HCEC 1CT (cell line): Measurements from ENCODE around the gene NR2F2.
"Not testable (repeated sequence)": the region's sequence is repeated elsewhere in the genome, so short reads cannot be mapped to it uniquely, and the experiment has no call there.

Source experiments
- DNase-seq: peaks from one replicate; pipeline ENCODE4 v3.0.0-alpha.2; 2017

NR2F2 gene

GRCh38 chr15:96374499-96374898, 44.0 kb downstream of the NR2F2 start:
- DNase-seq, result no peak

DNA sequence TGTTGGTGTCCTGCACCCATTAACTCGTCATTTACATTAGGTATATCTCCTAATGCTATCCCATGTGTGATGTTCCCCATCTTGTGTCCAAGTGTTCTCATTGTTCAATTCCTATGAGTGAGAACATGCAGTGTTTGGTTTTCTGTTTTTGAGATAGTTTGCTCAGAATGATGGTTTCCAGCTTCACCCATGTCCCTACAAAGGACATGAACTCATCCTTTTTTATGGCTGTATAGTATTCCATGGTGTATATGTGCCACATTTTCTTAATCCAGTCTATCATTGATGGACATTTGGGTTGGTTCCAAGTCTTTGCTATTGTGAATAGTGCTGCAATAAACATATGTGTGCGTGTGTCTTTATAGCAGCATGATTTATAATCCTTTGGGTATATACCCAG, 49.1 kb downstream of the NR2F2 start:
- DNase-seq, result not testable (repeated sequence)

DNA sequence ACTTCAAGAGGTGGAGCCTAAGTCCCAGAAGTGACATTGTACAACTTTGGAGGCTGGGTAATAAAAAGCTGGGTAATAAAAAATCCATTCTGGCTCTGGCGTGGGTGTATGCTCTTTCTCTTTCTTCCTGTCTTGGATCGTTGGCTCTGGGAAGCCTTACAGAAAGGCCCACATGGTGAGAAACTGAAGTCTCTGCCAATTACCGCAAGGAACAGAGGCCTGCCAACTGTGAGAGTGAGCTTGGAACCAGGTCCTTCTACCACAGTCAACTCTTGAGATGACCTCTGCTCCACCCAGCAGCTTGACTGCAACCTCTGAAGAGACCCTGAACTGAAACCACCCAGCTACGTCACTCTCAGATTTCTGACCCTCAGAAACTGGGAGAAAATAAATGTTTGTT, 51.0 kb downstream of the NR2F2 start:
- no peak for DNase-seq

- DNase-seq, result no peak
These were observed 54.7 kb downstream of the NR2F2 start for GRCh38 chr15:96385195-96385594.

DNA sequence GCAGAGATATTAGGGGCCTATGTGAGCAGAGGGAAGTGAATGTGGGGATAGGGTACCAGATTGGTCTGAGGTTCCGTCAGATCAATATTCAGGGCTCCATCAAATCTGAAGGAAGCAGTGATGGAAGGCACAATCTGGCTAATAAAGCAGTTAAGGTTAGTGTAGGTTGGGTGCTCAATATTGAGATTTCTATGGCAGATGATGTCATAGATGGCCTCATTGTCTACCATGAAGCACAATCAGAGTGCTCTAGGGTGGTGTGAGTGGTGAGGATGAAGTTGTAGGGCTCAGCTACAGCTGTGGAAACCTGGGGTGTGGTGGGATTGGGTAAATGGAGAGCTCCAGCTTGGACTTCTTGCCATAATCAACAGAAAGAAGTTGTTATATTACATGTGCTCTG, 58.2 kb downstream of the NR2F2 start:
- DNase-seq, result no peak
